K562 (cell line): ENCODE data around the gene CATSPER1. TPM values are rescaled to one million over a fixed set of nuclear protein-coding genes. Genes with fewer than 3 reads are reported as not detected.

Experiments
- BDP1 ChIP-seq: IDR thresholded peaks from 3 replicates; pipeline ENCODE4 v1.6.1; 2011; ENCODE audit not compliant: insufficient read length, insufficient read depth
- CCNT2 ChIP-seq: IDR thresholded peaks from 2 replicates; pipeline ENCODE4 v1.6.1; 2011; ENCODE audit warnings: borderline replicate concordance, low read depth, mild to moderate bottlenecking, moderate library complexity, mixed read lengths, low read length; ENCODE audit not compliant: insufficient read length; ENCODE audit errors: extremely low read depth
- ELF4 ChIP-seq: fragments of 450-650 bp; formaldehyde crosslinking; IDR thresholded peaks from 2 replicates; pipeline ENCODE4 v1.4.0; 2022; ENCODE audit warnings: missing genetic modification characterization
- ETS1 ChIP-seq: conservative IDR thresholded peaks from 2 replicates; pipeline ENCODE4 v1.6.1; 2011; ENCODE audit warnings: low read depth, mild to moderate bottlenecking, low read length; ENCODE audit not compliant: control insufficient read depth
- FOSL1 ChIP-seq: fragments of 200-800 bp; sonication (Bioruptor generic); conservative IDR thresholded peaks from 2 replicates; pipeline ENCODE4 v1.6.1; 2016; ENCODE audit warnings: missing genetic modification characterization, missing compliant biosample characterization
- HLTF ChIP-seq: fragments of 450-650 bp; IDR thresholded peaks from 2 replicates; pipeline ENCODE4 v1.6.1; 2016
- POLR2G ChIP-seq: fragments of 200-400 bp; formaldehyde crosslinking; IDR thresholded peaks from 2 replicates; pipeline ENCODE4 v1.6.1; 2017; ENCODE audit warnings: low read depth, mild to moderate bottlenecking, antibody characterized with exemption, low read length, moderate library complexity
- REST ChIP-seq, 2 experiments: fragments of 450-650 bp; formaldehyde crosslinking in 1 of 2; IDR thresholded peaks; 2 replicates each; pipeline versions ENCODE4 v1.4.0 to v1.6.1; 2014 to 2020; ENCODE audit warnings: mild to moderate bottlenecking in 2 of 2, borderline replicate concordance in 1 of 2, low read depth in 1 of 2
- SUPT5H ChIP-seq: fragments of 450-650 bp; IDR thresholded peaks from 2 replicates; pipeline ENCODE4 v1.6.1; 2016
- TBP ChIP-seq: optimal IDR thresholded peaks from 2 replicates; pipeline ENCODE3; 2011; ENCODE audit warnings: low read depth, low read length, improper control_type of control experiment
- THAP12 ChIP-seq: fragments of 250-450 bp; sonication (Bioruptor Pico); IDR thresholded peaks from 2 replicates; pipeline ENCODE4 v1.9.0; 2021; ENCODE audit warnings: mild to moderate bottlenecking, inconsistent platforms
- THAP7 ChIP-seq: fragments of 250-450 bp; sonication (Bioruptor Pico); IDR thresholded peaks from 2 replicates; pipeline ENCODE4 v1.5.0; 2021
- ZNF239 ChIP-seq: fragments of 250-450 bp; sonication (Bioruptor Pico); IDR thresholded peaks from 2 replicates; pipeline ENCODE4 v1.4.0; 2020; ENCODE audit warnings: mild to moderate bottlenecking
- ZNF57 ChIP-seq: fragments of 450-650 bp; formaldehyde crosslinking; IDR thresholded peaks from 2 replicates; pipeline ENCODE4 v1.4.0; 2020; ENCODE audit warnings: mild to moderate bottlenecking, moderate library complexity
- polyA plus RNA-seq, 8 experiments: library from polyadenylated mRNA; depleted of rRNA in 4 of 8; stranded (reverse) in 5 of 8; unstranded in 3 of 8; fragments of >200 nt; fragmentation: Nextera tagmentation in 2 of 8; fragmentation: Illumina TruSeq in 1 of 8; extraction: Ambion mirVana in 2 of 8; extraction: Trizol in 1 of 8; gene quantifications; 2 replicates each; pipeline versions ENCODE4 v1.2.1 to v1.2.3, GENCODE V29; 2011 to 2014; ENCODE audit warnings: inconsistent platforms in 1 of 8, missing spikeins in 1 of 8
- total RNA-seq, 7 experiments: library from RNA; depleted of rRNA in 6 of 7; stranded (reverse); fragments of >200 nt in 6 of 7; fragmentation: Illumina TruSeq in 2 of 7; extraction: Trizol in 2 of 7; gene quantifications; 2 replicates each; pipeline versions ENCODE4 v1.2.1 to v1.2.3, GENCODE V29; 2011 to 2021; ENCODE audit warnings: low replicate concordance in 1 of 7

CATSPER1 gene
- total and polyA plus RNA-seq, 9 of the 15 experiments (the other 6 are each of a cell fraction or from before 2014, with no cell fraction given) = 0.21 to 3.3 (median 0.76) TPM

- no peak for TF ChIP-seq ZNF57 (CRISPR knock-in tag)
- TF ChIP-seq THAP12 = peak; percentile 57
- peak; percentile 52; the same call in 1 of the 2 replicates for TF ChIP-seq HLTF
- peak; percentile 93 for TF ChIP-seq THAP7 (CRISPR knock-in tag)
- no peak for TF ChIP-seq ZNF239 (CRISPR knock-in tag)
- no peak; the same call in 1 of the 2 replicates for TF ChIP-seq ETS1
- TF ChIP-seq BDP1 = no peak
- peak; percentile 85 for TF ChIP-seq POLR2G
- no peak for TF ChIP-seq FOSL1
- TF ChIP-seq TBP = peak; percentile 95
- TF ChIP-seq CCNT2 = no peak
- TF ChIP-seq SUPT5H = peak; percentile 87
- TF ChIP-seq REST (IDR thresholded peaks at IDR 0.05; ENCODE audit: borderline replicate concordance) = no peak; the same call in 1 of the 2 replicates
- TF ChIP-seq REST (CRISPR knock-in tag; IDR thresholded peaks at IDR 0.05; ENCODE audit: low read depth) = peak; percentile 82; the same call in 1 of the 2 replicates
- TF ChIP-seq ELF4 (CRISPR knock-in tag) = peak; percentile 66
Measured at GRCh38 chr11:66001942-66002647, 24.2 kb downstream of the CATSPER1 start, which contains the start of the genes BANF1 and EIF1AD (continued).
